Heart right ventricle (tissue), 16 donors: ENCODE results near the gene AMOTL2. TPM values are rescaled to one million over a fixed set of nuclear protein-coding genes. Genes with fewer than 3 reads are reported as not detected.

Experiments used
- ATAC-seq, 8 donors: fragments of 200-7000 bp; cut with Tn5 transposase; one replicate each; pipeline ENCODE4 v1.9.1; 2020; ENCODE audit warnings: mild to moderate bottlenecking in 8 of 8, moderate library complexity in 8 of 8, moderate number of reproducible peaks in 1 of 8
- DNase-seq, 2 donors: peaks; one replicate each; pipeline ENCODE4 v3.0.0-alpha.2; 2020
- H3K27ac ChIP-seq, 10 donors: fragments of 200-600 bp; sonication (generic) in 2 of 10; one replicate each; pipeline versions ENCODE4 v1.5.0 to v1.8.0; 2020 to 2022; ENCODE audit warnings: mild to moderate bottlenecking in 3 of 10
- H3K27me3 ChIP-seq, 7 donors: fragments of 200-600 bp; one replicate each; pipeline ENCODE4 v1.8.0; 2021 to 2022; ENCODE audit warnings: mild to moderate bottlenecking in 2 of 7
- H3K36me3 ChIP-seq, 9 donors: fragments of 200-600 bp; sonication (generic) in 1 of 9; one replicate each; pipeline versions ENCODE4 v1.5.0 to v1.8.0; 2020 to 2022; ENCODE audit warnings: mild to moderate bottlenecking in 2 of 9
- H3K4me1 ChIP-seq, 9 donors: fragments of 200-600 bp; sonication (generic) in 1 of 9; one replicate each; pipeline versions ENCODE4 v1.5.0 to v1.8.0; 2020 to 2022; ENCODE audit warnings: mild to moderate bottlenecking in 4 of 9
- H3K4me3 ChIP-seq, 10 donors: fragments of 200-600 bp; sonication (generic) in 2 of 10; one replicate each; pipeline versions ENCODE4 v1.5.0 to v1.8.0; 2020 to 2022; ENCODE audit warnings: mild to moderate bottlenecking in 7 of 10, moderate library complexity in 2 of 10
- H3K9me3 ChIP-seq, 11 donors: fragments of 200-600 bp in 10 of 11; sonication (generic) in 2 of 11; one replicate each; pipeline versions ENCODE4 v1.5.0 to v1.8.0; 2013 to 2022; ENCODE audit warnings: mild to moderate bottlenecking in 2 of 11, control low read depth in 1 of 11, moderate library complexity in 1 of 11
- WGBS, 2 donors: extraction: QIAGEN DNeasy Blood & Tissue Kit; methylation state at CpG; one replicate each; pipeline ENCODE4 v1.1.7; 2013; ENCODE audit warnings: inconsistent platforms in 1 of 2; 5-methylcytosine and 5-hydroxymethylcytosine counted together
- intact Hi-C, 10 donors: fragments of 100-400 bp; cut with DNase I; formaldehyde crosslinking; loops; one replicate each; pipeline versions ENCODE4 v1.11.1 to v1.14.2; 2022
- polyA plus RNA-seq, 2 donors: library from polyadenylated mRNA; stranded (reverse); fragments of 200-250 nt; gene quantifications; one replicate each; pipeline ENCODE4 v1.2.3, GENCODE V29; 2013
- total RNA-seq, 10 donors: library from RNA; stranded (reverse); fragmentation: NEBNext Ultra II Directional in 3 of 10; extraction: Animal tissue kit (Norgen Biotek cat#: 25700) in 3 of 10; gene quantifications; one replicate each; pipeline versions ENCODE4 v1.2.1 to v1.2.4, GENCODE V29; 2021 to 2023
- TF ChIP-seq, protein P1 (sequence below), 9 donors: fragments of 200-600 bp; sonication (generic) in 2 of 9; IDR thresholded peaks; one replicate each; pipeline versions ENCODE4 v1.5.0 to v1.8.0; 2021 to 2022; ENCODE audit warnings: antibody characterized with exemption in 9 of 9, mild to moderate bottlenecking in 5 of 9, moderate library complexity in 1 of 9
- donor health status: Arrhythmogenic right ventricular cardiomyopathy.
- donor health status: ischemic (EF 13 %, LVEDD 7.1; RV severe dilation, severe dysfunction).
- donor health status: healthy with polysubstance abuse.
- donor health status: DM: no; HTN: yes; CAD: no.
- donor health status: DM: no; HTN: no; CAD: no.
- donor health status: ischemic (EF 25% LVEDD 6.9; RV normal size, moderate dysfunction).
- donor health status: ischemic (EF 25% LVEDD 5.7; RV mildly dilated, moderate dysfunction).
- donor health status: healthy.
- donor health status: DM: yes; HTN: yes; CAD: no.
- donor health status: Ischemic cardiomyopathy.
- donor health status: ischemic (EF 35%, LVEDD 5.7; RV mildly dilated, moderate dysfunction).
- donor health status: nonischemic (EF 11% LVEDD 7.7; RV severe dilation, severe dysfunction).
- donor health status: DM: yes; HTN: yes; CAD: no.
- donor health status: PGD.
- donor health status: ischemic (EF 29% LVEDD 5.4; RV normal size, mild dysfunction).
- donor health status: nonischemic (EF 23%, LVEDD 6.1; RV moderate dilation, normal function).

Gene AMOTL2
- total and polyA plus RNA-seq, 12 donors, result 18.7 to 96.6 (median 54.1) TPM

DNA sequence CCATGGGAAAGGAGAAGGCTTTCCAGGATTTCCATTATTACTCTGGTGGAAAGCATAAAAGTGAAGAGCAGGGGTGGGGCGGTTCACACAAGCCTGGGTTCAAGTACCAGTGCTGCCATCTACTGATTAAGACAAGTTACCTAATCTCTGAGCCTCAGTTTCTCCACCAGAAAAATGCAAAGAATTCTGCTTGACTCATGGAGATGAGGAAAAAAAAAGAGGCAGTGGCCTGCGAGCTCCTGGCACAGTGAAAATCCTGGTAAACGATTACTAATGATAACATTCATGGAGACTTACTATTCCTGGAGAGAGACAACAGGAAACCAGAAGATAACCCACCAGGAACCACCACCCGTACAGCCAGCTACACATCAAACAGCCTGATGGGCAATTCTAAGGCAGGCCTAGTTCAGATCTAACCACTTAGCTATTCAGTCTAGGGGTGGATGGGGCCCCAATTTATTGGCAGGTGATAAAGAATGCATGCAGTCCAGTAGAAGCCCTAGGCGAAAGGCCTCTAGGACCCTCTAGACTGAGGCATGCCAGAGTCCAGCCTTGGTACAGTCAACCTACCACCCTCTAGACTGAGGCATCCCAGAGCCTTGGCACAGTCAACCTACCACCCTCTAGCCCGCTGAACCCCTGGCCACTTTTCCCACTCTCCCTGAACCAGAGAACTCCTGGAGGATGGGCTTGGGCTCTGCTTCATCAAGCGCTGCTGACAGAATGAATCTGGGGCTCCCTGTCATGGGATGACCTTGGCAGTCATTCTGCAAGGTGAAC, 2.5 kb downstream of the AMOTL2 start:
- Histone ChIP-seq H3K27me3 (peaks cover 0 to 24% (median 0%) of the 10 kb centered on the region in 7 donors), H3K9me3 (no peaks in the 10 kb centered on the region), H3K4me1 (peaks cover 27 to 80% (median 65%) of the 10 kb centered on the region in 9 donors), H3K36me3 (peaks cover 0 to 53% (median 42%) of the 10 kb centered on the region in 9 donors), H3K4me3 (peak overlapping the region in 9 of 10 donors; percentile 13 to 94 (median 76)), H3K27ac (peak overlapping the region in 9 of 10 donors; percentile 70 to 100 (median 100))
- TF ChIP-seq, protein P1, sequence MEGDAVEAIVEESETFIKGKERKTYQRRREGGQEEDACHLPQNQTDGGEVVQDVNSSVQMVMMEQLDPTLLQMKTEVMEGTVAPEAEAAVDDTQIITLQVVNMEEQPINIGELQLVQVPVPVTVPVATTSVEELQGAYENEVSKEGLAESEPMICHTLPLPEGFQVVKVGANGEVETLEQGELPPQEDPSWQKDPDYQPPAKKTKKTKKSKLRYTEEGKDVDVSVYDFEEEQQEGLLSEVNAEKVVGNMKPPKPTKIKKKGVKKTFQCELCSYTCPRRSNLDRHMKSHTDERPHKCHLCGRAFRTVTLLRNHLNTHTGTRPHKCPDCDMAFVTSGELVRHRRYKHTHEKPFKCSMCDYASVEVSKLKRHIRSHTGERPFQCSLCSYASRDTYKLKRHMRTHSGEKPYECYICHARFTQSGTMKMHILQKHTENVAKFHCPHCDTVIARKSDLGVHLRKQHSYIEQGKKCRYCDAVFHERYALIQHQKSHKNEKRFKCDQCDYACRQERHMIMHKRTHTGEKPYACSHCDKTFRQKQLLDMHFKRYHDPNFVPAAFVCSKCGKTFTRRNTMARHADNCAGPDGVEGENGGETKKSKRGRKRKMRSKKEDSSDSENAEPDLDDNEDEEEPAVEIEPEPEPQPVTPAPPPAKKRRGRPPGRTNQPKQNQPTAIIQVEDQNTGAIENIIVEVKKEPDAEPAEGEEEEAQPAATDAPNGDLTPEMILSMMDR (IDR thresholded peaks at IDR 0.05), result peak in 3 of 9 donors; percentile 18 to 26 (median 19)
- intact Hi-C loops, result loop anchor here in 6 of 10 donors (2.0 to 10.0 kb wide), 5 partner anchors 57 to 797 kb away; partner anchors contain the start of genes ANAPC13 (in 2 of the 6), CEP63 (in 2 of the 6) and CDV3 (in 1 of the 6)
- ATAC-seq, result no peak
- WGBS, 2 donors, result 37 to 53% methylated on average over 7 of the region's 7 CpGs
- no peak for DNase-seq

DNA sequence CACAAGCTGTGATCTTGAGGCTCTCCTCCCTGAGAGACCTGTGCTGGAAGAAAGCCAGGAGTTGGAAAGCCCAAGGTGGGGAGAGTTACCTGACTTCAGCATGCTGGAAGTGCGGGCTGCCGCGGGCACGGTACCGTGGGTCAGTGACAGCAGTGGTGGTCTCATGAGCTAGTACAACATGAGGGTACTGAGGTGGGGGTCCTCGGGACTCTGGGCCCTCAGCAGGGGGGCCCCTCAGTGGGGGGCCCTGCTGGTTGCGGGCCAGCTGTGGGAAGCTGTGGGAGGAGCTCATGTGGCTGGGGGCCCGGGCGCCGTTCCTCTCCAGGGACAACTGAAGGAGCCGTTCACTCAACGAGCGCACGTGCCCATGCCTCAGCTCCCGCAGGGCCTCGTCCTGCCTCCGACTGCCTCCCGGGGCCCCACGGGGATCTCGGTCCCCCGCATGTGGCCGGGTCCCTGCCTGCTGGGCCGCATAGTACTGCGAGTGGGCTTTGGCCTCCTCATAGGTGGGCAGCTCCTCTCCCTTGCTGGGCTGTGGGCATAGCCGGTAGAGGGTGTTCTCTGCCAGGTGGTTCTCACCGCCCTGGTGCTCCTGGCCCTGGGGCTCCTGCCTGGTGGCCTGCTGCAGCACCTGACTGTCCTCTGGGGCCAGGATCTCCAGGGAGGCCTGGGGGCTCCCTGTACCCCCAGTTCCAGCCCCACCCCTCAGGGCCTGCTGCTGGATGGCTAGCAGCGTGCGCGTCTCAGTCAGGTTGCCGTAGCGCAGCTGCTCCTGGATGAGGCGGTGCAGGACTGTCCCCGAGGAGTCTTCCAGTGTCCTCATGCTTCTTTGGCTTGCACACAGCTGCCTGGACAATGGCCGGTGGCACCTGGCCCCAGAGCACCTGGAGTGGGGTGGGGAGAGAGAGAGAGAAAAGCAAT, 3.4 kb downstream of the AMOTL2 start:
- intact Hi-C loops, result loop anchor here in 6 of 10 donors (2.0 to 10.0 kb wide), 5 partner anchors 56 to 796 kb away; partner anchors contain the start of genes ANAPC13 (in 2 of the 6), CEP63 (in 2 of the 6) and CDV3 (in 1 of the 6)
- peak overlapping the region; percentile 22 to 100 (median 100) for H3K27ac ChIP-seq
- peaks cover 36 to 85% (median 74%) of the 10 kb centered on the region in 9 donors for H3K4me1 ChIP-seq
- TF ChIP-seq, protein P1 (IDR thresholded peaks at IDR 0.05), result no peak
- H3K4me3 ChIP-seq, result peak overlapping the region in 8 of 10 donors; percentile 2 to 94 (median 82)
- no peak for DNase-seq
- H3K36me3 ChIP-seq, result peaks cover 0 to 62% (median 50%) of the 10 kb centered on the region in 9 donors
- 35 to 43% methylated on average over 34 of the region's 34 CpGs for WGBS, 2 donors
- no peaks in the 10 kb centered on the region for H3K9me3 ChIP-seq
- no peak for ATAC-seq
- H3K27me3 ChIP-seq, result peaks cover 0 to 24% (median 0%) of the 10 kb centered on the region in 7 donors

DNA sequence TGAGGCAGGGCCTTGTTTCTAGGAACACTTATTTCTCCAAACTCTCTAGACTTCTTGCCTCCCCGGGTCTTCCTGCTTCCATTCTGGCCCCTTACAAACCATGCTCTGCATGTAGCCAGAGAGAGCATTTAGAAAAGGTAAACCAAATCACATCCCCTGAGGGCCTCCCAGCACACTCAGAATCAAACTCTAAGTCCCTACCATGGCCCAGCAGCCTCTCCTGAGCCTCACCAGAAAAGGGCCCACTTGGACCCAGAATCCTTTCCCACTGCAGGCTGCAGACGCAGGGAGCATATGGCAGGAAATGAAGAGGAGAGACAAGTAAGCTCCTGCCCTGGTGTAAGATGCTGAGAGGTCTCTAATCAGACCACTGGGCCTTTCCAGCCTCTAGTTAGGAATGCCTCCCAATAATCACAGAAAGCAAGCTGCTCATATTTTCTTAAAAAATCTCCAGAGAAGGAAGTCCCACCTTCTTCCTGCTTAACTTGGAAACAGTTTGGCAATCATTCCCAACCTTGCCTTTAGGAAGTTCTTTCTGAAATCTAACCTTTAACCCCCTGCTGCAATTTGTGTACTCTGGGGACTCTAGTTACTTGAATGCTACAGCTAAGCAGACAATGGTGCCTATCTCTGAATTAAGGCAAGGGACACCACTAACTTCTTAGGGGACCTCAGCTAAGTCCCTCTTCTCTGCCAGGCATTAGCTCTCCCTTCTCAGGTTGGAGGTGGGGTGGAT, 4.2 kb downstream of the AMOTL2 start:
- no peaks in the 10 kb centered on the region for H3K9me3 ChIP-seq
- peaks cover 37 to 87% (median 74%) of the 10 kb centered on the region in 9 donors for H3K4me1 ChIP-seq
- WGBS, 2 donors, result 39 to 41% methylated on average over 2 of the region's 2 CpGs
- TF ChIP-seq, protein P1 (IDR thresholded peaks at IDR 0.05), result no peak
- H3K4me3 ChIP-seq, result peak overlapping the region in 5 of 10 donors; percentile 72 to 94 (median 89)
- H3K27me3 ChIP-seq, result peaks cover 0 to 18% (median 0%) of the 10 kb centered on the region in 7 donors
- DNase-seq (no peak), ATAC-seq (no peak)
- intact Hi-C loops, result loop anchor here in 8 of 10 donors (2.0 to 10.0 kb wide), 6 partner anchors 55 to 795 kb away; partner anchors contain the start of genes ANAPC13 (in 2 of the 8), CEP63 (in 2 of the 8) and CDV3 (in 1 of the 8)
- H3K36me3 ChIP-seq, result peaks cover 0 to 70% (median 59%) of the 10 kb centered on the region in 9 donors
- H3K27ac ChIP-seq, result peak overlapping the region in 9 of 10 donors; percentile 70 to 100 (median 100)
